Endodermal cell (in vitro differentiated cells): ENCODE data around the gene KAT2A. TPM values are rescaled to one million over a fixed set of nuclear protein-coding genes. Genes with fewer than 3 reads are reported as not detected.

Source experiments
- DNase-seq: peaks from one replicate; pipeline ENCODE4 v3.0.0-alpha.2; 2017
- H3K27ac ChIP-seq: 2 replicates; pipeline ENCODE4 v1.5.1; 2013; ENCODE audit warnings: mild to moderate bottlenecking, low read depth, low read length, moderate library complexity
- H3K27me3 ChIP-seq: 2 replicates; pipeline ENCODE4 v1.6.1; 2013; ENCODE audit warnings: mild to moderate bottlenecking, low read length, moderate library complexity; ENCODE audit not compliant: insufficient read depth, control insufficient read depth, poor library complexity, severe bottlenecking
- H3K36me3 ChIP-seq: 2 replicates; pipeline ENCODE4 v1.7.0; 2013; ENCODE audit warnings: mild to moderate bottlenecking, low read length, moderate library complexity; ENCODE audit not compliant: control insufficient read depth, insufficient read depth
- H3K4me1 ChIP-seq: one replicate; pipeline ENCODE4 v1.7.0; 2013; ENCODE audit warnings: low read length; ENCODE audit not compliant: control insufficient read depth, insufficient read depth
- H3K4me3 ChIP-seq: 2 replicates; pipeline ENCODE4 v1.5.1; 2013; ENCODE audit warnings: mild to moderate bottlenecking, low read length, moderate library complexity
- H3K9ac ChIP-seq: 2 replicates; pipeline ENCODE4 v1.6.1; 2013; ENCODE audit warnings: mild to moderate bottlenecking, low read length, moderate library complexity; ENCODE audit not compliant: poor library complexity, severe bottlenecking; ENCODE audit errors: extremely low read depth
- H3K9me3 ChIP-seq: 2 replicates; pipeline ENCODE4 v1.6.1; 2013; ENCODE audit warnings: mild to moderate bottlenecking, low read length, moderate library complexity; ENCODE audit not compliant: control insufficient read depth
- H3K27ac Mint-ChIP-seq: 2 replicates; pipeline ENCODE4 v1.8.0; 2020; ENCODE audit warnings: mixed read lengths
- H3K27me3 Mint-ChIP-seq: 2 replicates; pipeline ENCODE4 v1.8.0; 2021; ENCODE audit warnings: mild to moderate bottlenecking, mixed read lengths; ENCODE audit not compliant: insufficient read depth
- H3K36me3 Mint-ChIP-seq: 2 replicates; pipeline ENCODE4 v1.8.0; 2020; ENCODE audit warnings: low read depth, mixed read lengths
- H3K4me1 Mint-ChIP-seq: 2 replicates; pipeline ENCODE4 v1.8.0; 2020; ENCODE audit warnings: mixed read lengths
- H3K4me3 Mint-ChIP-seq: 2 replicates; pipeline ENCODE4 v1.8.0; 2020; ENCODE audit warnings: mild to moderate bottlenecking, moderate library complexity, mixed read lengths
- H3K9me3 Mint-ChIP-seq: 2 replicates; pipeline ENCODE4 v1.8.0; 2020; ENCODE audit warnings: mild to moderate bottlenecking, mixed read lengths
- CTCF ChIP-seq: fragments of 200-600 bp; sonication (generic); conservative IDR thresholded peaks from 2 replicates; pipeline ENCODE4 v1.5.0; 2021; ENCODE audit warnings: antibody characterized with exemption, mild to moderate bottlenecking
- WGBS, 2 experiments: methylation state at CpG; one replicate each; pipeline versions ENCODE4 v1.1.5 to v1.1.7; 2013; ENCODE audit warnings: missing lambda C conversion rate in 2 of 2, mixed read lengths in 1 of 2; ENCODE audit not compliant: insufficient coverage in 1 of 2, insufficient read length in 1 of 2; 5-methylcytosine and 5-hydroxymethylcytosine counted together
- total RNA-seq, 2 donors: library from RNA; stranded (reverse); fragmentation: NEBNext Ultra II Directional in 1 of 2; extraction: Animal tissue kit (Norgen Biotek cat#: 25700) in 1 of 2; gene quantifications; 2 replicates in 1 of 2; 3 replicates in 1 of 2; pipeline ENCODE4 v1.2.1, GENCODE V29; 2021

The KAT2A gene
- total RNA-seq, 2 donors from 2014 or later: 48.0 to 57.6 TPM

- Mint-ChIP-seq H3K4me3 (no peak overlapping the region), H3K36me3 (no peaks in the 10 kb centered on the region), H3K9me3 (no peaks in the 10 kb centered on the region), H3K27ac (no peak overlapping the region), H3K4me1 (peaks cover 22% of the 10 kb centered on the region), H3K27me3 (peaks cover 43% of the 10 kb centered on the region)
- H3K27me3 ChIP-seq: peaks cover 38% of the 10 kb centered on the region
- no peaks in the 10 kb centered on the region for H3K9me3 ChIP-seq
- no peak overlapping the region for H3K27ac ChIP-seq
- TF ChIP-seq CTCF: no peak
- WGBS, 2 experiments: 89 to 91% methylated on average over 10 to 12 of the region's 12 CpGs
- H3K4me3 ChIP-seq: no peak overlapping the region
- no peaks in the 10 kb centered on the region for H3K36me3 ChIP-seq
- H3K4me1 ChIP-seq: peaks cover 6% of the 10 kb centered on the region
- no peak for DNase-seq
- H3K9ac ChIP-seq: no peak overlapping the region
Measured at GRCh38 chr17:42094375-42095069, 26.6 kb downstream of the KAT2A start.

- no peaks in the 10 kb centered on the region for H3K36me3 Mint-ChIP-seq
Measured at GRCh38 chr17:42092939-42093338, 28.2 kb downstream of the KAT2A start.

GRCh38 chr17:42090964-42091790 is 30.0 kb downstream of the KAT2A start:
- peaks cover 20% of the 10 kb centered on the region for H3K4me1 Mint-ChIP-seq
- H3K27ac Mint-ChIP-seq: no peak overlapping the region
- Histone ChIP-seq H3K36me3 (no peaks in the 10 kb centered on the region), H3K9ac (no peak overlapping the region), H3K9me3 (no peaks in the 10 kb centered on the region), H3K4me3 (no peak overlapping the region), H3K27ac (no peak overlapping the region), H3K27me3 (peaks cover 9% of the 10 kb centered on the region), H3K4me1 (peaks cover 8% of the 10 kb centered on the region)
- no peaks in the 10 kb centered on the region for H3K36me3 Mint-ChIP-seq
- DNase-seq: no peak
- 82 to 96% methylated on average over 3 to 8 of the region's 8 CpGs for WGBS, 2 experiments
- H3K9me3 Mint-ChIP-seq: no peaks in the 10 kb centered on the region
- no peak for TF ChIP-seq CTCF
- H3K4me3 Mint-ChIP-seq: no peak overlapping the region
- peaks cover 17% of the 10 kb centered on the region for H3K27me3 Mint-ChIP-seq

More at GRCh38 chr17:42092939-42093338, 28.2 kb downstream of the KAT2A start:
- Mint-ChIP-seq H3K27ac (no peak overlapping the region), H3K27me3 (peaks cover 35% of the 10 kb centered on the region), H3K4me1 (peaks cover 24% of the 10 kb centered on the region), H3K4me3 (no peak overlapping the region), H3K9me3 (no peaks in the 10 kb centered on the region)
- Histone ChIP-seq H3K36me3 (no peaks in the 10 kb centered on the region), H3K27me3 (peaks cover 26% of the 10 kb centered on the region), H3K9me3 (no peaks in the 10 kb centered on the region), H3K4me3 (no peak overlapping the region), H3K4me1 (peaks cover 3% of the 10 kb centered on the region), H3K27ac (no peak overlapping the region), H3K9ac (no peak overlapping the region)
- 79 to 92% methylated on average over 2 to 6 of the region's 6 CpGs for WGBS, 2 experiments
- DNase-seq: no peak
- no peak for TF ChIP-seq CTCF
